ENCODE results near the gene NHLRC2. TPM values are rescaled to one million over a fixed set of nuclear protein-coding genes. Genes with fewer than 3 reads are reported as not detected.

Gene NHLRC2
- total and polyA plus RNA-seq, 4 experiments from 2014 or later = 4.2 to 24.1 (median 17.0) TPM

GRCh38 chr10:113953505-113954272 is 99.2 kb downstream of the NHLRC2 start:
- Histone ChIP-seq H3K36me3 (ENCODE audit: insufficient read depth, low read length) (no peaks in the 10 kb centered on the region), H3K27me3 (ENCODE audit: insufficient read depth, low read length) (no peaks in the 10 kb centered on the region), H3K9me3 (ENCODE audit: control insufficient read depth in 1 of 2, low read length in 2 of 2) (no peaks in the 10 kb centered on the region), H3K27ac (ENCODE audit: low read depth, low read length) (no peak overlapping the region), H3K4me3 (ENCODE audit: low read length in 2 of 2) (no peak overlapping the region), H3K4me1 (ENCODE audit: insufficient read depth, low read length) (peaks cover 12% of the 10 kb centered on the region)
- Mint-ChIP-seq H3K36me3 (no peaks in the 10 kb centered on the region), H3K27ac (no peak overlapping the region), H3K4me3 (no peak overlapping the region), H3K9me3 (no peaks in the 10 kb centered on the region), H3K4me1 (peaks cover 2 to 23% (median 12%) of the 10 kb centered on the region in 4 donors), H3K27me3 (peaks cover 0 to 1% of the 10 kb centered on the region in 2 donors)
- DNase-seq = no peak
- intact Hi-C loops (cut with micrococcal nuclease) = no loop called here
- ChIA-PET POLR2A (ENCODE audit: partially characterized antibody) (interaction anchor here (0.8 kb wide), 1 partner anchor 100 kb away, joined by 3 read pairs; the partner anchor contains the start of gene DCLRE1A), CTCF (ENCODE audit: partially characterized antibody) (interaction anchor here (0.9 to 1.5 kb wide), 6 partner anchors 10 to 350 kb away, joined by 3 to 4 read pairs (median 3); no protein-coding TSS in a partner anchor)

DNA sequence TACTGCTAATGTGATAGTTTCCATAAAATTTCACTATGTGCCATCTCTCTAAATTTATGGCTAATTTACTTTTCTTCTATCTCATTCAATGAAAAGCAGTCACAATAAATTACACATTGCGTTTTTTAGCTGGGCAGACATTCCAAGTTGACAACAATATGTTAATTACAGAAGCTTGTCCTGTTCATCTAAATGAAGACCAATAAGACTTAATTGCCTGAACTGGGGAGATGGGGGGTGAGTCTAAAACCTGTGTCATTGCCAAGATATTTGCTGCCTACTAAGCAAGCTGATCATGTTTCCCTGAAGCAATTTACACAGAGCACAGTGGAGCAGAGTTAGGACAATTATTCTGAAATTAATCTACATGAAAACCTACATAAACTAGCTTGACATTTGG is 99.9 kb downstream of the NHLRC2 start:
- no peaks in the 10 kb centered on the region for H3K9me3 Mint-ChIP-seq
- peaks cover 0 to 1% of the 10 kb centered on the region in 2 donors for H3K27me3 Mint-ChIP-seq
- no peaks in the 10 kb centered on the region for H3K36me3 Mint-ChIP-seq
- no peak overlapping the region for H3K4me3 Mint-ChIP-seq
- no peak overlapping the region for H3K27ac Mint-ChIP-seq
- H3K4me1 Mint-ChIP-seq = peaks cover 7 to 30% (median 19%) of the 10 kb centered on the region in 4 donors
- ChIA-PET POLR2A (ENCODE audit: partially characterized antibody) (interaction anchor here (0.8 kb wide), 1 partner anchor 101 kb away, joined by 3 read pairs; the partner anchor contains the start of gene DCLRE1A), CTCF (ENCODE audit: partially characterized antibody) (interaction anchor here (0.9 to 1.5 kb wide), 6 partner anchors 9 to 349 kb away, joined by 3 to 4 read pairs (median 3); no protein-coding TSS in a partner anchor)
- Histone ChIP-seq H3K4me1 (ENCODE audit: insufficient read depth, low read length) (peaks cover 19% of the 10 kb centered on the region), H3K27me3 (ENCODE audit: insufficient read depth, low read length) (no peaks in the 10 kb centered on the region), H3K9me3 (ENCODE audit: control insufficient read depth in 1 of 2, low read length in 2 of 2) (no peaks in the 10 kb centered on the region), H3K4me3 (ENCODE audit: low read length in 2 of 2) (no peak overlapping the region), H3K27ac (ENCODE audit: low read depth, low read length) (no peak overlapping the region), H3K36me3 (ENCODE audit: insufficient read depth, low read length) (no peaks in the 10 kb centered on the region)
- DNase-seq = no peak
- intact Hi-C loops (cut with micrococcal nuclease) = no loop called here

DNA sequence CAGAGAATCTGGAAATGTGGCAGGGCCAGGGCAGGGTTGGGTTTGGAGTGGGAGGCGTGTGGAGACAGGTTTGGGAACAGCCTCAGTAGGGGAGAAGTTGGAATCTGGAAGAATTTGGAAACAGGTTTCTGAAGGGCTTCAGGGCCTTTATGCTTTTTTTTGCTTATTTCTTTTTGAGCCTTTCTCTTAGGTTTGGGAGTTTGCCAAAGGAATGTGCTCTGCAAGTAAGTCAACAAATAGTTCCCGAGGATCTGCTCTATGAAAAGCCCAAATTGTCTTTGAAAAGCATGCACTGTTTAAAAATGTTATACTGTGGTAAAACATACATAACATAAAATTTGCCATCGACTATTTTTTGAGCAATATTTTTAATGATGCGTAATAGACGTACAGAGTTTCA is 102.6 kb downstream of the NHLRC2 start:
- Histone ChIP-seq H3K27ac (ENCODE audit: low read depth, low read length) (no peak overlapping the region), H3K4me1 (ENCODE audit: insufficient read depth, low read length) (peaks cover 45% of the 10 kb centered on the region), H3K9me3 (ENCODE audit: control insufficient read depth in 1 of 2, low read length in 2 of 2) (no peaks in the 10 kb centered on the region), H3K4me3 (ENCODE audit: low read length in 2 of 2) (no peak overlapping the region), H3K27me3 (ENCODE audit: insufficient read depth, low read length) (no peaks in the 10 kb centered on the region), H3K36me3 (ENCODE audit: insufficient read depth, low read length) (no peaks in the 10 kb centered on the region)
- Mint-ChIP-seq H3K9me3 (peaks cover 0 to 5% (median 0%) of the 10 kb centered on the region in 8 donors), H3K36me3 (peaks cover 0 to 2% of the 10 kb centered on the region in 2 donors), H3K4me3 (no peak overlapping the region), H3K27me3 (peaks cover 0 to 2% of the 10 kb centered on the region in 2 donors), H3K4me1 (peaks cover 28 to 56% (median 45%) of the 10 kb centered on the region in 4 donors), H3K27ac (no peak overlapping the region)
- ChIA-PET POLR2A (ENCODE audit: partially characterized antibody) (no interaction called here), CTCF (ENCODE audit: partially characterized antibody) (no interaction called here)
- no peak for DNase-seq
- intact Hi-C loops (cut with micrococcal nuclease) = no loop called here

- peak overlapping the region in 3 of 7 donors; percentile 17 to 31 (median 22) for H3K27ac Mint-ChIP-seq
- intact Hi-C loops (cut with micrococcal nuclease) = no loop called here
- peaks cover 0 to 2% of the 10 kb centered on the region in 2 donors for H3K27me3 Mint-ChIP-seq
- Histone ChIP-seq H3K4me1 (ENCODE audit: insufficient read depth, low read length) (peaks cover 63% of the 10 kb centered on the region), H3K4me3 (ENCODE audit: low read length in 2 of 2) (no peak overlapping the region), H3K9me3 (ENCODE audit: control insufficient read depth in 1 of 2, low read length in 2 of 2) (no peaks in the 10 kb centered on the region), H3K27ac (ENCODE audit: low read depth, low read length) (no peak overlapping the region), H3K36me3 (ENCODE audit: insufficient read depth, low read length) (no peaks in the 10 kb centered on the region), H3K27me3 (ENCODE audit: insufficient read depth, low read length) (no peaks in the 10 kb centered on the region)
- no peak for DNase-seq
- H3K4me1 Mint-ChIP-seq = peaks cover 36 to 59% (median 53%) of the 10 kb centered on the region in 4 donors
- H3K9me3 Mint-ChIP-seq = peaks cover 0 to 5% (median 0%) of the 10 kb centered on the region in 8 donors
- H3K4me3 Mint-ChIP-seq = peak overlapping the region in 3 of 8 donors; percentile 22 to 44 (median 24)
- peaks cover 0 to 2% of the 10 kb centered on the region in 2 donors for H3K36me3 Mint-ChIP-seq
- ChIA-PET POLR2A (ENCODE audit: partially characterized antibody) (interaction anchor here (0.9 kb wide), 1 partner anchor 40 kb away, joined by 3 read pairs; no protein-coding TSS in a partner anchor), CTCF (ENCODE audit: partially characterized antibody) (no interaction called here)
Measured at GRCh38 chr10:113958631-113959382, 104.3 kb downstream of the NHLRC2 start.

GRCh38 chr10:113959383-113959760 is 104.9 kb downstream of the NHLRC2 start:
- intact Hi-C loops (cut with micrococcal nuclease) = no loop called here
- peaks cover 0 to 2% of the 10 kb centered on the region in 2 donors for H3K36me3 Mint-ChIP-seq
- H3K27ac Mint-ChIP-seq = peak overlapping the region in 3 of 7 donors; percentile 52 to 90 (median 82)
- no peak overlapping the region for H3K27ac ChIP-seq (ENCODE audit: low read depth, low read length)
- H3K36me3 ChIP-seq (ENCODE audit: insufficient read depth, low read length) = no peaks in the 10 kb centered on the region
- peaks cover 0 to 5% (median 0%) of the 10 kb centered on the region in 8 donors for H3K9me3 Mint-ChIP-seq
- H3K27me3 Mint-ChIP-seq = peaks cover 0 to 2% of the 10 kb centered on the region in 2 donors
- H3K4me3 ChIP-seq (ENCODE audit: low read length in 2 of 2) = no peak overlapping the region
- DNase-seq = no peak
- POLR2A ChIA-PET (ENCODE audit: partially characterized antibody) = interaction anchor here (0.9 kb wide), 1 partner anchor 40 kb away, joined by 3 read pairs; no protein-coding TSS in a partner anchor
- CTCF ChIA-PET (ENCODE audit: partially characterized antibody) = no interaction called here
- peaks cover 36 to 58% (median 52%) of the 10 kb centered on the region in 4 donors for H3K4me1 Mint-ChIP-seq
- H3K4me3 Mint-ChIP-seq = peak overlapping the region in 2 of 8 donors; percentile 8 to 9
- no peaks in the 10 kb centered on the region for H3K9me3 ChIP-seq (ENCODE audit: control insufficient read depth in 1 of 2, low read length in 2 of 2)
- H3K4me1 ChIP-seq (ENCODE audit: insufficient read depth, low read length) = peaks cover 63% of the 10 kb centered on the region
- no peaks in the 10 kb centered on the region for H3K27me3 ChIP-seq (ENCODE audit: insufficient read depth, low read length)

DNA sequence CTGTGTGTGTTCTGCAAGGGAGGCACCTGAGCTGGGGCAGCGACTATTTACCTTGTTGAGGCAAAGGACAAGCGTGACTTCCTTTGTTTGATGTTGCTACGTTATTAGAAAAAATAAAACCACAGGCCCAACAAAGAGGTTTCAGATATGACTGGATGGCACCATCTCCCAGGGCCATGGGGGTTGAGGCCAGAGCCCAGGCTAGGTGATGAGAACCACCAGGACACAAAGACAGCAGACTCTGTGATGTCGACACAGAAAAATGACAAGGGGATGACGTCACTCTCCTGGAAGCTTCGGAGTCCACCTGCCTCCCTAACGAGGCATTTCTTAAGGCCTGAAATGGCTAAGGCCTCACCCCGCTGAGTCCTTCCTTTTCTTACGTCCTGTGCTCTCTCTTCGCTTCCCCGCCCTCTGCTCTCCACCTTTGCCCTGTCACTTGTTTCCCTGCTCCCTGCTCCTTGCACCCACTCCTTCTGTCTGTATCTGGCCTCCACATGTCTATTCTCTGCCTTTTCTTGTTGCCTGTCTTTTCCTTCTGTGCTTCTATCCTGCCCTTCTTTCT is 106.2 kb downstream of the NHLRC2 start:
- H3K27me3 Mint-ChIP-seq = peaks cover 0 to 2% of the 10 kb centered on the region in 2 donors
- peaks cover 36 to 58% (median 52%) of the 10 kb centered on the region in 4 donors for H3K4me1 Mint-ChIP-seq
- peak overlapping the region; percentile 89 to 98 (median 95) for H3K27ac Mint-ChIP-seq
- no peaks in the 10 kb centered on the region for H3K9me3 ChIP-seq (ENCODE audit: control insufficient read depth in 1 of 2, low read length in 2 of 2)
- DNase-seq = peak; percentile 65 to 75 (median 72)
- POLR2A ChIA-PET (ENCODE audit: partially characterized antibody) = interaction anchor here (0.7 to 2.7 kb wide), 13 partner anchors 10 to 565 kb away, joined by 3 to 14 read pairs (median 3); partner anchors contain the start of genes ADRB1, CASP7 and CCDC186
- H3K9me3 Mint-ChIP-seq = peaks cover 0 to 5% (median 0%) of the 10 kb centered on the region in 8 donors
- no peaks in the 10 kb centered on the region for H3K27me3 ChIP-seq (ENCODE audit: insufficient read depth, low read length)
- peaks cover 63% of the 10 kb centered on the region for H3K4me1 ChIP-seq (ENCODE audit: insufficient read depth, low read length)
- CTCF ChIA-PET (ENCODE audit: partially characterized antibody) = interaction anchor here (1.2 to 1.9 kb wide), 2 partner anchors 10 to 113 kb away, joined by 4 to 5 read pairs; no protein-coding TSS in a partner anchor
- H3K36me3 ChIP-seq (ENCODE audit: insufficient read depth, low read length) = no peaks in the 10 kb centered on the region
- H3K4me3 ChIP-seq (ENCODE audit: low read length in 2 of 2) = peak overlapping the region; percentile 14 to 57
- intact Hi-C loops (cut with micrococcal nuclease) = loop anchor here (1.0 to 10.0 kb wide), 6 partner anchors 43 to 566 kb away; partner anchors contain the start of genes DCLRE1A and NHLRC2
- peaks cover 0 to 2% of the 10 kb centered on the region in 2 donors for H3K36me3 Mint-ChIP-seq
- peak overlapping the region; percentile 61 to 86 (median 76) for H3K4me3 Mint-ChIP-seq
- H3K27ac ChIP-seq (ENCODE audit: low read depth, low read length) = peak overlapping the region; percentile 46

Measured in CD4-positive, alpha-beta memory T cell (primary cell).